ENCODE results near the gene ISOC2.

GRCh38 chr19:55407800-55408532 is 53.5 kb downstream of the ISOC2 start:
- TF ChIP-seq POLR2AphosphoS5 (IDR thresholded peaks at IDR 0.05), result peak in 1 of 3 donors; percentile 93
- no peak for TF ChIP-seq EP300 (IDR thresholded peaks at IDR 0.05)
- TF ChIP-seq CTCF (IDR thresholded peaks at IDR 0.05), result no peak
- peak in 1 of 4 donors; percentile 65 for TF ChIP-seq POLR2A (IDR thresholded peaks at IDR 0.05)
